Kidney glomerular epithelial cell (primary cell): ENCODE results near the gene PLAC1.

Experiments used
- DNase-seq: peaks from one replicate; lab custom pipeline; 2025; lab: John Stamatoyannopoulos, UW

The PLAC1 gene

DNA sequence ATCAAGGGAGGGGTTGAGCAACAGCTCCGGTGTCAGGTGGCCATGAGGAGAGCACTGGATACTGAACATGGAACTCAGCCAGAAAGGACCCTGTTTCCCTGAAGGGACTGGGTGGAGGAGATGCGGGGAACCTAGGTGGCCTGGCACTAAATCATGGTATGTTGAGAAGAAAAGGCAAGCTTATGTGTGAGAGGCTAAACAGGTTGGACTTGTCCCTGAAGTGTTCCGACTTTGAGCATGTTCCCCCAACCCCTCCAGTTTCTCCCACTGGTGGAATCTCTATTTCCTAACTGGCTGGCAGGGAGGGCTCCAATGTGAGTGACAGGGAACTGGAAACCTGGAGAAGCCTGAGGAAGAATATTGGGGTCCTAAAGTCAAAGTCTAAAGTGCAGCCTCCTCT, 69.5 kb downstream of the PLAC1 start:
- no peak for DNase-seq

DNA sequence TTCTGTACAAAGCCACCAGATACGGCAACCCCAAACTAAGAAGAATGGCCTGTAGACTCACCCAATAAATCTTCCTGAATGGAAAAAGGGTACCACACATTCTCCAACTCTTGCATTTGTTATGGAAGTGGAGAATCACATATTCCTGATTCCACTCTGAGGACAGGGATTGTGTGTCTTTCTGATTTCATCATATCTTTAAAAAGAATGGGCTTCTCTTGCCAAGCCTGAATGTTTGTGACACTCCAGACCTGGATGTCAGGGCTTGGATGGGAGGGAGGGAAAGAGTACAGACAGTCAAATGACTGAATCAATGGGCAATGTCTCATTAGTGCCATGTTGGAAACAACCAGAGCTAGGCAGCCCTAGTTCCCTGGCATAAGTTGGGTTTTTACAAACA, 77.4 kb downstream of the PLAC1 start:
- no peak for DNase-seq

DNA sequence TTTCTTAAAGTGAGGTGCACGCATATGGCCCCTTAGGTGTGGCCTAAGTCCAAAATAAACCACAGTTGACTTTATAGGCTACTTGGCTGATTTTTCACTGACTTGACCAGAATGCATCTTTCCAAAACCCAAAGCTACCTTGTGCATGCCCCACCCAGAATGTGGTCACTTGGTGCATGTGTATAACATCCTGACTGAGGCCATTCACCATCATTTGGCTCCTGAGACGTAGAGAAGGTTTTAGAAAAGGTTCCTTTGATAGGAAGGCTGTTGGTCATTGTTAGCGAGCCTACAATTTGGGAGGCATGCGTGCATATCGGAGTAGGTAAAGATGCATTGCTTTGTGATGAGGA, 84.6 kb downstream of the PLAC1 start:
- no peak for DNase-seq

DNA sequence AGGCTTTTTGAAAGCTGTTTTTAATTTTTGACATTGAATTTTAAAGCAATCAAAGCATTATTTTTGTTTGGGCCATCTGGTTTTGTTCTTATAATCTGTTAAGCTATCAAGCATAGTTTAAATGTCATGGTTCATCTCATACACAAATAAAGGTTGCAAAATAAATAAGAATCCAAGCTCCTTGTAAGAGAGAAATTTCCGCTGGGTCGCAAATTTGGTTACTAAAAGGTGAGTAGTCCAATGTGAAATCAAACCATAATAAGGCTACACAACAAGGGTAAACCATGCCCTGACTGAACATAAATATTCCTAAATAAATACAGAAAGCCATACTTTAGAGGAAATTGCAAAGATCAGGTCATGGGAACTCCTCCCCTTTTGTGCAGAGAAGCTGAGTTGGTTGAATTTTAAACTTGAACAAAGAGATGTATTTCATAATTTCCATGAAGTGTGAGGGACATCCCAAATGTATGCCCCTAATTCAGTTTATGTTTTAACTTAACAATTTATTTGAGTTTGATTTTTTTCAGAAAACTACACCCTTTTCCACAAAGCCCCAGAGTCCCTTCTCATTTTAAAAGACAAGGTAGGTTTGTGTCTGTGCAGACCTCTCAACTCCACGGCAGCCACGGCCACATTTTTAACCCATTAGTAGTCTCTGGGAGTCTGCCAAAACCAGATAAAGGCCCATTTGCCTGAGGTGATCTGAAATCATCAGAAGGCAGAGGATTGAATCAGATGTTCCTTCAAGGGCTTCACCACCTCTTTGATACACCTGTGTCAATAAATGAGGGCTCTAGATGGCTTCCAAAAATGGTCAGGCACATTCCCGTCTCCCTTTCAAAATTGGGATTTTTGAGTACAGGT, 85.2 kb downstream of the PLAC1 start:
- DNase-seq = no peak

DNA sequence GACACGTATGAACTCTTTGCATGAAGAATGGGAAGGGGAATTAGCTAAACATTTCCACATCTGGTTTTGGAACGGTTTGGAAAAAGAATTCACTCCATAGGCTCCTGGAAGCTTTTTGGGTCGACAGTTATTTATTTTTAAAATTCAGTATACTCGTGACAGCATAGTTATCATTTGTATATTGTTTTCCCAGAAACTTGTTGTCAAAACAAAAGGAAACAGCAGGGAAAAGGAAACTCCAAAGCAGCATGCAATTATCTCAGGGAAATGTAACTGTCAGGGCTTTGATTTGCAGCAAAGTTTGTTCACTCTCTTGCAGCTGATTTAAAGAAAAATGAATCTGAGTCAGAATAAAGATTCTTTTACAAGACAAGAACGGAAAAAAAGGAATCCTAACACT, 86.5 kb downstream of the PLAC1 start:
- no peak for DNase-seq

DNA sequence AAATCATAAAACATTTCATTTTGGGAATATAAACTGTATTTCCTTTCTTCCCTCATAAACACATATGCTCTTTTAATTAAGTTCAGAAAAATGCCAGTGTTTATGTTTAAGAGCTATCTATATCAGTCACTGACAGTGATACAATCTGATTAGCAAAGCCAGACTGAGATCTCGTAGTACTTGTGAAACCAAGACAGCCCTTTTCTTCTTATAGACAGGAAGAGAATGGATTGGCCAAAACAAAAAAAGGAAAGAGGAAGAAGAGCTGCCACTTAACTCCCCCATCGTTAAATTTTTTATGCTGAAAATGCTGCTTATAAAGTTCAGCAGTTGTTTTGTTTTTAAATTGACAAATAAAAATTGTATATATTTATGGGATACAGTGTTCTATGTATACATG, 87.4 kb downstream of the PLAC1 start:
- DNase-seq = no peak

DNA sequence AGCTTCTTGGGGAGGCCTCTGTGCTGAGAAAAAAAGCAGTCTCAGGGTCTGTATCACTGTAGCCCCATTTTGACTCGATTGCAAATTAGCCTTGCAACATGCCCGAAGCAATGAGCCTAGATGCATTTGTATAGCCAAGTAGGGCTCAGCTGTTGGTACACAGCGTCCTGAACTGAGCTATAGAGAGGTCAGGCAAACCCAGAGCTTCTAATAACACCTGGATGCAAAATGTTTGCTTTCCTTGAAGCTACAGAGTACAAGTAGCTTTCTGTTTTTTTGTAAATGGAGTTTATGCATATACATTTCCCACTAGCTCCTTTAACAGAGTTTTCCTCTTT, 87.8 kb downstream of the PLAC1 start:
- DNase-seq = no peak

DNA sequence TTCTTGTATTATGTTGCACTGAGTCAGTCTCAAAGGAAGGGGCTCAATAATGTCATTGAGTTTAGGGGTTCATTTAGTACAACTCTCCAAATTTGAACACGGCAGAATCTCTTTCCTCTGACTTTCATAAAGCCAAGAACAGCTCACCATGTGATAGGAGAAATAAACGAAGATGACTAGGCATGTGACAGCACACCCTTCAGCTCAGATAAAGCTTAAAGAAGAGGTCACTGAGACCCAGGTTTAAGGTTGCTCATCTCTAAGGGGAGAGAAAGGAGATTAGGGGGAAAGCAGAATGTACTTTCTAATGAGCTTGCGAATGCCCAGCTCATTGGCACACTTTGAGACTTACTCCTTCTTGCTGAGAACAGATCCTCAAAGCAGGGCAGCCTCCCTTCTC, 89.0 kb downstream of the PLAC1 start:
- no peak for DNase-seq

DNA sequence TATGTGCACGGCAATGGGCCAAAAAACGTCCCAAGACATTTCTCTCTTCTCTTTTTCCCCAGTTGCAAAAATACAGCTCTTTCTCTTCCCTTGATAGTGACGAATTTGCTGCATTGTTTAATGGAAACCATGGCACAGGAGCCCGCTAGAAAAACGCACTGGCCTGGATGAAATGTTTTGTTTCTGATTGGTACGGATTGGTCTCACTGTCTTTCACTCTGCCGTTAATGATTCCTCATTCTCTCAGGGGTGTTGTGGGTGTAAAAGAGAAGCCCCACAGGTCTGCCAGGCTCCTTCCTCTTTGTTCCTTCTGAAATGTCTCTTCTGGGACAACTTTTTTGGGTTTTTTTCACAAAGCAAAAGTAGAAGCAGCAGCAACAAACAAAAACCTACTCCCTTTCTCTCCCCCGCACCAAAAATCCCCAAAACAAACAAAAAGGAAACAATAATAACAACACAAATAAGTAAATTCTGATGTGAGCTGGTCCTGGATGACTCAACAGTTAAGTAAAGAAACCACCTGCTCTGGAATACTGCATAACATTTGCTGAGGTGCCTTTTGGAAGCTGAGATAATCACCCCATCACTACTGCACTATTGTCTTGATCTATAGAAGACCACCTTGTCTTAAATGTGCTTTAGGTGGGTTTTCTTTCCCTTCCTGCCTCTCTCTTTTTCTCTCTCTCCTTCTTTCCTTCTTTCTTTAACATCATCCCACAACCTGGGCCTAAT, 89.8 kb downstream of the PLAC1 start:
- DNase-seq = no peak

DNA sequence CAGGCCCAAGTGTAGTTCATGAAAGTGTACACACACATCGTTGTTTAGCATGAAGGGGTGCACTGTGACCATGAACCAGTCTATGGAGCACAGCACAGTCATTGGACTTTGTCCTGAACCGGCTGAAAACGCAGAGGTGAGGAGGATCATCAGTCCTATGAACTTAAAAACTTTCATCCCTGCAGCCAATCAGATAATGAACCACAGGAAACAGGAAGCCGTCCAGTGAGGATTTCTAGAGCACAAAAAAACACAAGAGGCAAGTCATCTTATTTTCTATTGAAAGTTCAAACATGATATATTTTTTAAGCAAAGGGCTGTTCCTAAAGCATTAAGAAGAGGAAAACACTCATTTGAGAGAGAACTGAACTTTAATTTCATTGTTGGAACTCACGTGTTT, 91.8 kb downstream of the PLAC1 start:
- no peak for DNase-seq

DNA sequence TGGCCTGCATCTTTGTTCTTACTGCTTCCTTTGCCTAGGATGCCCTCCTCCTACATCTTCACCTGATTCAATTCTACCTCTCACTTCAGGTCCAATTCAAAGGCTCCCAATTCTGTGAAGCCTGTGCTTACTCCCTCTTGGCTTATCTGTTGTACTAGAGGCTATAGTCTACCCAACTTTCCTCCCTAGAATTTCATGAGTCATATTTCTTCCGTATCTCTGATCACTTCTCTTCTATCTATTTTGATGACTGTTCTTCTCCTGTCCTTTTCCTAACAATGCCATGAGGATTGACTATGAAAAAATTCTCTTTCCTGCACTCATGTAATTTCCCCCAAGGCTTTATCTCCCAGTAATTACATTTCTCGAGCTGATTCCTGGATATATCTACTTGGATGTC, 96.3 kb downstream of the PLAC1 start:
- no peak for DNase-seq

DNA sequence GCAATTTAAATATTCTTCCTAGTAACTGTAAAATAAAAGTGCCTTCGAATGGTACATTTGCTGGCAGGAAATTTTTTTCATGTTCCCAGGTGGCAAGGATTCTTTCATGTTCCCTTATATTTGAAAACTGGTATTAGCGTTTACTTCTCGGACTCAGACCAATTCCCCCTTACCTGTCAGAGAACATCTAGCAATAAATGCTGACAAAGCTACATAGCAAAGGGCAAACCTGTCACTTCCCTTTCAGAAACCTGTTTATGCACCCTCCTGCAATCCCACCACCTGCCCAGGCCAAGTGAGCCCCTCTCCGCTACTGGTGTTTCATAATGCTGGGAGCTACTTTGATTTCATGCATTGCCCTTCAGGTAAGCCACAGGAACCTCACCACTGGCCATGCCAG, 100.1 kb downstream of the PLAC1 start:
- no peak for DNase-seq

DNA sequence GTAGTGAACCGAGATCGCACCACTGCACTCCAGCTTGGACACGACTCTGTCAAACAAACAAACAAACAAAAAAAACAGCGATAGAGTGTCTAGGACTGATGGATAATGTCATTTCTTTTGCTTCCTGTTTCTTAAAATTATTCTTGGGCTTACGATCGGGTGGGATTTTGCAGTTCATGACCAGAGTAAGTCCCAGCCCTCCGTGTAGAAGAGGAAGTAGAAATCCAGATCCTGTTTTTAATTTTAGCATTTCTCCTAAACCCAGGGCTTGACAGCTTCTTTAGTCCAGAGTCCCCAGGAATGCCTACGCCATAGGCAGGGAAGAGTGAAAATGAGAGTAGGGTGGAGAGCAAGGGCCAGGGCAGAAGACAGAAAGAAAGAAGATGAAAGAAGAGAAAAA, 104.0 kb downstream of the PLAC1 start:
- DNase-seq = no peak

DNA sequence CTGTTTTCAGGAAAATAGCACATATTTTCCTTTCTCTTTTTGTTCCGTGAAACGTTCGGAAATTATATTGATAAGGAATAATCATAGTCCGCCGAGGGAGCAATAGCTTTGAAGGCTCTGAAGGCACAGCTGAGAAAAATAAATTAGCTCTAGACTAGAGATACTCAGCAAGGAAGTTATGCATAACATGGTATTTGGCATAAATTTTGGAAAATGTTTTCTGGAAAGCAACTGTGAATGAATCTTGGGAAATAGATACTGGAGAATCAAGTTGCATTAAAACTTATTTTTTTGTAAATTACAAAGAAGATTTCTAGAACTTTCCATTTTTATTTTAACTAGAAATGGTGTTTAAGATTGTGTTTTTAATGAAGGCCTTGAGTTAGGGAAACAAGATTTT, 105.9 kb downstream of the PLAC1 start:
- DNase-seq = no peak

DNA sequence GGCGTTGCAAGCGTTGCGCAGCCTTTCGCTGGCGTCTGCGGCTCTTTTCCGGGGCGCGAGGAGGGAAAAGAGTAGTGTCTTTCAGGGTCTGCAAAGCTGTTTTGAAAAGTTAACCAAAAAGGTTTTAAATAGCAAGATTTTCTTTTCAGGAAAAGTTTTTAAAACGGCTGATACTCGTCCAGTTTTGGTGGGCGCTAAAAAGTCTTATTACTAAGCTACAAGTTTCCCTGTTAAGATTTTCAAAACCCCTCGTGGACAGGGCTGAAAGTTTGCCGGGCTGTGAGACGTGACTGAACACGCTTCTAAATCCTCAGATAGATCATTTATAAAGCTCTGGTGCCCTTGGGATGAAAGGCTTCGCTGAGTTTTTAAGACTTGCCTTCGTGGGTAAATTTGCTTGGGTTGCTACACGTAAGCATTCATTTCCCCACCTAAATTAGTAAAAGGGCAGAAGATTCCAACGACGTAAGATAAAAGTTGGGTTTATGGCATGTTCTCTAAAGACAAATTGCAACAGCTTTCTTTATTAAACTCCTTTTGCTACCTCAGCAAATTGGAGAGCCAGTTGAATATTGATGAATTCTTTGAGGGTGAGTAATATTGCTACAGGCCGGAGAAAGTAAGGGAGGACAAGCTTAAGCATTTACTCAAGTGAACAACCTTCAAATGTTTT, 106.8 kb downstream of the PLAC1 start:
- DNase-seq = peak; percentile 35

DNA sequence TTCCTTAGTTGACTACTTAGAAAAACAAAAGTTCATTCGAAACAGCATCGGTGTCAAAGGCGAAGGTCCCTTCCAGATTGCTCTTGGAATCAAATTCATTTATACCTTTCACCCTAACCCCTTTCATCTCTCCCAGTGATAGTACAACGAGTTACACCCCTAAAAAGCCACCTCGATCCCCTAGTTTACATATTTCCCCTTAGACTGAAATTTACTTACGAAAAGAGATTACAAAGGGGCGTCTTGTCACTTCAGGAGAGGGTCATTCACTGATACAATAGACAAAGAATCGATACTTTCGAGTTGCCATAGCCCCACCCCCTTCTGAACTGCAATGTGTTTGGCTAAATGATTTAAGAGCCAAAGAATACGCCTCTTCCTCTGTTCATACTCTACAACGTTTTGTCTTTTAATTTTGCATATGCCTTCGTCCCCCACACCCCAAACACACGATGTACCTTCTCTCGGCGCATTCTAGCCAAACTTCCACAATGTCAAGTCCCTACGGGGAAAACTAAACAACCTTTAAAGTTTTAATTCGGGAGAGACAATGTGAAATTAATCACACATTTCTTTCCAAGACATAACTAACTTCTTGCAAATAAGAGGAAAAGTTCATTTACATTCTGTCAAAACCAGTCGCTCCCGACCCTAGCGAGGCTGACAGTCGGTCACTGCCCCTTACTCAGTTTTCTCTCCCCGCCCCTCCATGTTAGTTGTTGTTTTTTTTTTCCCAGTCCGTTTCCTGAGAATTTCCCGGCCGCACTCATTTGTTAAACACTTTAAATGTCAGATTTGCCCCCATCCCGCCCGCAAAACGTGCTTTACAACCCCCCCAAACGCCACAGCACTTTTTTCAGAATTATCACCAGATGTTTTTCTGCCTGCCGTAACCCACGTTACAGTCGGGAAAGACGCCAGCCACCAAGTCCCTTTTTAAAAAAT, 109.7 kb downstream of the PLAC1 start:
- no peak for DNase-seq

DNA sequence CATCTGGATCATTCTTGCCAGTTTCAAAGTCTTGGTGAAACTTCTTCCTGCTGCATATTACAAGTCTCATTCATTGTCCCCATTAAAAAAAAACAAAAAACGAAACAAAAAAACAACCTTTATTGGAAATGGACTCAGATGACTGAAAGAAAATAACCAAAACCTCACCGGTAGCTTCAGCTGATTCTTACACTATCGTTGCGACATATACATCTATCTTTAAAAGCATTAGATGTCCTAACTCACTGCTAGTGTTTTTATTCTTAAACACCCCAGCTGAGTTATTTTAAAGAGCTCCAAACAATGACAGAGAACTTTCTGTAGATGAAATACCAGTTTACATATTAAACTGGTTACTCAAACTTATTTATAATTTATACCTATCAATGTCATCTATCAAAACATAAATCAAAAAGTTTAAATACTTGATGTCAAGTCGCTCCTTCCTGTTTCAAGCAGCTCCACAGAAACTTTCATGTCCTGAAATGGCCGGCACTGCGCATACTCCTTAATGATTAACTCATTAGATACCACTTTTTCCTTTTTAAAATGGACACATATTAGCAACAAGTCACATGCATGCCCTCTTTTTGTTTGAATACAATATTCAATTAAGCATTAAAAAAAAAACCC, 111.1 kb downstream of the PLAC1 start:
- DNase-seq = peak; percentile 25

DNA sequence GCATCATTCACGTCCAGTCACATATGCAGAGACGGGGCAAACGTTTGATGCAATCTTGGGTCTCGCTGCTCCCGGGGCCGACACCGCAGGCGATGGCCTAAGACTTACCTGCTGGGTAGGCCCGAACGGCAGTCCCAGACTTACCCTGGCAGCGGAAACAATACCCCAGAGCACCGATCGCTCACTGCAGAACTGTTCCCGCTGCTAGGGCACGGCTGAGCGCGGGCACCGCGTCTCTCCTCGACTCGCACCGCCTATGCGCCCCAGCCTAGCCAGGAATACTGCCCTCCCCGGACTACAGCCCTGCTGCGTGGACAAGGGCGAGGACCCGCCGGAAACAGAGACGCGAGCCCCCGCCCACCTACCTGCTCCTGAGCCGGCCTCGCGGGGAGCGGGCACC, 112.1 kb downstream of the PLAC1 start:
- DNase-seq = no peak

DNA sequence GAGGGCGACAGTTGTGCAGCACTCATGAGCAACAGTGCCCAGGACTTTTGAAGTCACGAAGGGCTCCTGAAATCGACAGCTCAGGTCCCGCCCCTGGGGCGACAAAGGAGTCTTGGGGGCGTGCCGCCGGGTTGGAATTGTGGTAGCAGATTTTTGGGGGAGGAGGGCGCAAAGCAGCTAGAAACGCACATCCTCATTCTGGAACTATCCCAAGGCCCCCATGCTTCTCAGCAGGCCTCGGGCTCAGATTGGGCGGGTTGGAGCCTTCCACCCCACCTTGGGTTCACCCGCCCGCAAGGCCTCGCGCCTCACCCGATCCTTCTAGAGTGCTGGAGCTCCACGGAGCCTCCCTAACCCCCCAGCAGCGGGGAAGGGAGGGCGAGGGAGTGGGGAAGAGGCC, 112.8 kb downstream of the PLAC1 start:
- no peak for DNase-seq

DNA sequence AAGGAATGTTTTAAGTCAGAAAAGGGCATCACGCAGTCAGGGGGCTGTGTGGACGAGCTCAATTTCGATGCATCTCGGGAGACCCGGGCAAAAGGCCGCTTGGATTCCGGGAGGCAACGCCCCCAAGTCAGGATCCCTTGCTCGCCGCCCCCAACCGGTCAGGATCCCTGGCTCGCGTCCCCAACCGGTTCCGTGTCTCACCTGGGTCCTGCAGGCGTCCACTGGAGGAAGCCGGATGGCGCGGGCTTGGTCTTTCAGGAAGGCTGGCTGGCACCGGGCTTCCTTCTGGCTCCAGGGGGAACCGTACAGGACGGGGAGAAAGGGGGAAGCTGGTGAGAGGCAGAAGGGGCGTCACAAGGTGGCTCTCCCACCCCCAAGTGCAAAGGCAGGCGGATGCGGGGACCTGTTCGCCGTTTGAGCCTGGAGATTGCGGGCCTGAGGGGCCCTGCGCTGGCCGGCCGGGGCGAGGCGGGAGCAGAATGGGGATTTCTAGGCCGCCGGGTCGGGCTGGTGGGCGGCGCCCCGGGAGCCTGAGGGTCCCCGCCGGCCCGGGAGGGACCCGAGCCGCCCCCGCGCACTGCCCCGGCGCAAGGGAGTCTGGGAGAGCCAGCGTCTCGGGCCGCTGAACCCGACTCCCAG, 113.6 kb downstream of the PLAC1 start:
- DNase-seq = no peak

DNA sequence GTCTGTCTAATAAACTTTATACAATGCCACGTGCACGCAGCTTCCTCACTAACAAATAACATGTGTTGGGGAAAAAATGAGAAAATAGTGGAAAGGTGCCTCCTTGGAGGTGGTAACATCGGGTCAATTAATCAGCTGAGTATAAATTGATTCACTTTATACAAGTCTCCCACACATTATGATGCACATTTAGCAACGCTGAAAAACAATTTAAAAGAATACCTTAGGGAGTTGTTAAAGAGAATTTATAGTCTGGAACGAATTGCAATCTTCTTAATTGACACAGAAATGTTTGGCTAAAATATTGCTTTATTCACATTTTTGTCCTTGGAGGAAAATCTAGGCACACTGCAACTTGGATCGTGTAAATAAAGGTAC, 114.1 kb downstream of the PLAC1 start:
- DNase-seq = no peak
